Daoy (cell line): ENCODE data around the gene ZBTB46. TPM values are rescaled to one million over a fixed set of nuclear protein-coding genes. Genes with fewer than 3 reads are reported as not detected.
"Not testable (repeated sequence)": the region's sequence is repeated elsewhere in the genome, so short reads cannot be mapped to it uniquely, and the experiment has no call there.

Source experiments
- DNase-seq: peaks from one replicate; pipeline ENCODE4 v3.0.0-alpha.2; 2015; ENCODE audit warnings: low read depth
- total RNA-seq: library from RNA; depleted of rRNA; stranded (reverse); fragments of >200 nt; shearing (Covaris generic); gene quantifications from 2 replicates; pipeline ENCODE4 v1.2.3, GENCODE V29; 2014

Gene ZBTB46
- total RNA-seq, 1 experiment from 2014 or later = 3.5 TPM

- DNase-seq = no peak
These were observed 27.5 kb upstream of the ZBTB46 start for GRCh38 chr20:63858393-63859165.

- no peak for DNase-seq
These were observed 26.8 kb upstream of the ZBTB46 start for GRCh38 chr20:63857764-63858392.

- DNase-seq = no peak
These were observed 25.0 kb upstream of the ZBTB46 start for GRCh38 chr20:63856098-63856511.

- no peak for DNase-seq
These were observed 24.5 kb upstream of the ZBTB46 start for GRCh38 chr20:63855363-63856097.

DNA sequence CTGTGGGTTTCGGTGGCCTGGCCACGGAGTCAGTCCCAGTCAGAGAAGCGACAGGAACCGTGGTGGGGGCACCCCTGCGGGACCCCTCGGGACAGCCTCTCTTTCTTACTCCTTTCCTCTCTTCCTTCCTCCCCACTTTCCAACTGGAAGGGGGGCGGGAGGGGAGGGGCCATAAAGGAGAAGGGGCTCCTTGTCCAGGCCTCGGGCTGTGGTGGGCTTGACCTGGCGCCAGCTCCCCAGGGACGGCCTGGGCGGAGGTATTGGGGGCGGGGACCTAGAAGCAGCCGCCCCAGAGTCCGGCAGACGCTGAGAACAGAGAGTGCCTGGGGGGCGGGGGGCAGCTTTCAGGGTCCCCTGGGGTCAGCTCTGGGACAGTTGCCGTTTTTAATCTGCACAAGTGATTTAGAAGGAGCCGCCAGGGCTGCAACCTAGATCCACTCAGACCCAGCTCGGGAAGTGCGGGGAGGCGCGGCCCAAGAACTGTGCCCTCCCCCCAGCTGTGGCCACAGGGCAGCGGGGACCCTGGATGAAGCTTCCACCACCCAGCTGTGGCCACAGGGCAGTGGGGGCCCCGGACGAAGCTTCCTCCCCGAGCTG lies 23.8 kb upstream of the ZBTB46 start:
- DNase-seq = no peak

DNA sequence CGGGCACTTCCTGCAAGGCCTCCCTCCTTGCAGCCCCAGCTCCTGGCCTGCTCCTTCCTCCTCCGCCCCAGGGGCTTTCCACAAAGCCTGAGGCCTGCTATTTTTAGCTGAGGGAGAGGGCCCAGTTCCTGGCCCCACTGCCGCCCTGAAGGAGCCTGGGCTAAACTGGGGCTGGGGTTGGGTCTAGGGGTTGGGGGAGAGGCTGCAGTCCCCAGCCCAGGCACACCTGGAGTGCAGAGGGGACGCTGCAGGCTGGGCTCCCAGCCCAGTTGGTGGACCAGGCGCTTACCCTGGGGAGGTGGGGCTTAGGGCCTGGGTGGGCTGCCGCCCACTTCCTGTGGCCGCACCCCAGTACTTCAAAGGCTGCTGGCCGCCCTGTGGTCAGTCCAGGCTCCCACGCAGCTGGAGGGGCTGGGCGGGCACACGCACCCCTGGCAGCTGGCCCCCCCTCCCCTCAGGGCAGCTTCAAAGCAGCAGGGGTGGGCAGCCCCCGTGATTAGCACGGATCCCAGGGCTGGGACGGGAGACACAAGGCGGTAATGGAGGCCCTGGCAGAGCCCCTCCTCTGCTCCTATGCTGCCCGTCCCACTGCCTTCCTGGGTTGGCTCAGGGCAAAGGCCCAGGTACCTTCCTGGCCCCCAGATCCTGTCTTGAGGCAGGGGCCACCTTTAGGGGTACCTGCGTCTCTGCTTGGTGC lies 23.2 kb upstream of the ZBTB46 start:
- DNase-seq = peak; percentile 44

DNA sequence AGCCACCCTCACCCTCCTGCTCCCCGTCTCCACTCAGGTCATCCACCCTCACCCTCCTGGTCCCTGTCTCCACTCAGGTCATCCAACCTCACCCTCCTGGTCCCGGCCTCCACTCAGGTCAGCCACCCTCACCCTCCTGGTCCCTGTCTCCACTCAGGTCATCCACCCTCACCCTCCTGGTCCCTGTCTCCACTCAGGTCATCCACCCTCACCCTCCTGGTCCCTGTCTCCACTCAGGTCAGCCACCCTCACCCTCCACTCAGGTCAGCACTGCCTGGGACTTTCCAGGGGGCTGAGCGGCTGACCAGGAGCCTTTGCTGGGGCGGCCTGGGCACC lies 22.6 kb upstream of the ZBTB46 start:
- DNase-seq = not testable (repeated sequence)

DNA sequence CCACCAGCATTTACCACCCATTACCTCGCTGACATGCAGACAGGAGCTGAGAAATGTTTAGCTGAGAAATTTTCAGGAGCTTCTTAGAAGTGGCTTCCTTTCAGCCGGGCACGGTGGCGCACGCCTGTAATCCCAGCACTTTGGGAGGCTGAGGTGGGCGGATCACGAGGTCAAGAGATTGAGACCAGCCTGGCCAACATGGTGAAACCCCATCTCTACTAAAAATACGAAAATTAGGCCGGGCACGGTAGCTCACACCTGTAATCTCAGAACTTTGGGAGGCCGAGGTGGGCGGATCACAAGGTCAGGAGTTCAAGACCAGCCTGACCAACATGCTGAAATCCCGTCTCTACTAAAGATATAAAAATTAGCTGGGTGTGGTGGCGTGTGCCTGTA lies 20.5 kb upstream of the ZBTB46 start:
- not testable (repeated sequence) for DNase-seq

DNA sequence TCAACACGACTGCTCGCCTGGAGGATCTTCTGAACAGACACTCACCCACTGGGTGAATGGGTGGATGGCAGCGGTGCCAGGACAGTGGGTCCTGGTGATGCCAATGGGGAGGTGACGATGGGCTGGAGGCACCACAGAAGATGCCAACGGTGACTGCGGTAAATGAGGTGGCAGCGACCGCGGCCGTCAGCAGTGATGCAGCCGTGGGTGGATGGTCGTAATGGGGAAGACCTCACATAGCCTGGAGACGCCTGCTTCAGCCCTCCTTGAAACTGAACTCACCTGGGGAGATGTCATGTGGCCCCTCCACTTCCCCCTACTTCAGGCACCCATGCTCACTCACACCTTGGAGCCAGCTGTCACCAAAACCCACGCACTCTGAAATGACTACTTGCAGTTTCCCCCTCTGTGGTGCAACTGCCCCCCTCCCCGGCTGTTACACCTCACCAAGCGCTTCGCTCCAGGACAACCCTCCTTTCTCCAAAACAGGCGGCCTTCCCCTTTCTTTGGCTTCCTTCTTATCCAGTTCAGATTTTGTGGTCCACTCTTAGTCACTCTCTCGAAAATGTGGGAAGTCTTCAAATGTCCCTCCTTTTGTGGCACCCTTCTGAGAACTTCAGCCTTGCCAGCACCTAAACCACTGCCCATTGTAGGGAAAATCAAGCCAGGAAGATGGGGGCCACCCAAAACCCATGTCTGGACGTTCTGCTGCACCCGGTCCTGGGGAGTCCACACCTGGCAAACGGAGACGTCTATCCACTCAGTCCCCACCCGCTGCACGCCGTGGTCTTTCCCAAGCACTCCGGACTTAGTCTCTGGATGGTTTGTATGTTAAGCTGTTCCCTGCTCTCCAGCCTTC lies 19.9 kb upstream of the ZBTB46 start:
- no peak for DNase-seq

DNA sequence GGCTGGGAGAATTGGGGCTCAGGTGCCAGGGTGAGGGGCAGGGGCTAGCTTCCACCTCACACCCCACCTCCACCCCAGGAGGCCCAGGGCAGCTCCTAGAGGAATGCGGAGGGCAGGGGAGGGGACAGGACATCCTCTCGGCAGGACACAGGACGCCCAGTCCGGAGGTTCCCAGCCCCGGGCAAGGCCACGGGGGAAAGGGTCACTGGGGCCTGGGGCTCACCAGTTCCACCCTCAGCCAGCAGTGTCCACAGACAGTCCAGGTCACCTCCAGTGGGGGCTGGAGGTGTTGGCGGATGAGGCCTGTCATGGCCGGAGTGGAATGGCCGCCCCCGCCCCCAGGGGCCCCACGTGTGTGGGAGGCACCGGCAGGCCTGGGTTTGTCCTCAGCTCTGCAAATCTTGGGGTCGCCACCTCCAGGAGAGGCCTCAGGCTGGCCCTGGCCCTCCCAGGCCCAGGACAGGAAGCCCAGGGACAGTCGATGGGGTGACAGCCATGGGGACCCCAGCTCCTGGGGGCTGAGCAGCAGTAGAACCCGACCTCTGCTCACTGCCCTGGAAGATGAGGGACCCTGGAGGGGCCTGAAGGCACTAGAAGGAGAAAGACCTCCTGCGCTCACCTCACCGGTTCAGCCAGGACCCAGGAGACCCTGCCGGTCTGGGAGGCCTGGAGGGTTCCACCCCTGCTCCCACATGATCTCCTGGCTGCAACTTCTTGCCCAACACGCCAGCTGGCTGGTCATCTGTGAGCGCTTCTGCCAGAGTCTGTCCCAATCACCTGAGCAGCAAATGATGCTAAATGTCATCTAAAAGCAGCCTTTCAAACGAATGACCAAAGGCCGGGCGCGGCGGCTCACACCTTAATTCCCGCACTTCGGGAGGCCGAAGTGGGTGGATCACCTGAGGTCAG lies 17.2 kb upstream of the ZBTB46 start:
- no peak for DNase-seq

- DNase-seq = peak; percentile 51
These were observed 16.4 kb upstream of the ZBTB46 start for GRCh38 chr20:63847237-63848002.

DNA sequence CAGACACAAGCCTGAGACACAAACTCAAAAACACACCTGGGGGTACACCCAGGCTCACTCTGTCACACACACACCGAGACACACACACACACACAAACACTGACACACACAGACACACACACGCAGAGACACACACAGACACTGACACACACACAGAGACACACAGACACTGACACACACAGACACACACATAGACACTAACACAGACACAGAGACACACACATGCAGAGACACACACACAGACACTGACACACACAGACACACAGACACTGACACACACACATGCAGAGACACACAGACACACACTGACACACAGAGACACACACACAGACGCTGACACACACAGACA lies 15.8 kb upstream of the ZBTB46 start:
- DNase-seq = no peak

GRCh38 chr20:63846128-63846771 lies 15.2 kb upstream of the ZBTB46 start:
- no peak for DNase-seq

GRCh38 chr20:63844511-63844991 lies 13.5 kb upstream of the ZBTB46 start:
- DNase-seq = no peak

- DNase-seq = no peak
These were observed 12.7 kb upstream of the ZBTB46 start for GRCh38 chr20:63843778-63844177.

DNA sequence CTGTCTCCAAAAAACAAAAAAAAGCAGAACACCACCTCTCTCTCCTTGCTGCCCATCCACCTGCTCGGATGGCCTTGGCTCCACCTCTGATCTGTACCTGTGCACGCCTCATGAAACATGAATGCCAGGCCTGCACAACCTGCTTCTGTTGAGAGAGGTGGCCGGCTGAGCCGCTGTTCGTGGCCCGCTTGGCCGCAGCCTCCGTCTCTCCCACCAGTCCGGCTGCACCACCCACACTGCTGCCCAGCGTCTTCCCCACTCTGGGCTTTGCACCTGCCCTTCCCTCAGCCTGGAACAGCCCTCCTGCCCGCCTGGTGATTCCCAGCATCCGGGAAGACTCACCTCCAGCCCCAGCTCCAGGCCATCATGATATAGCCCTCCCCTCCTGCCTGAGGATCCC lies 12.2 kb upstream of the ZBTB46 start:
- no peak for DNase-seq

DNA sequence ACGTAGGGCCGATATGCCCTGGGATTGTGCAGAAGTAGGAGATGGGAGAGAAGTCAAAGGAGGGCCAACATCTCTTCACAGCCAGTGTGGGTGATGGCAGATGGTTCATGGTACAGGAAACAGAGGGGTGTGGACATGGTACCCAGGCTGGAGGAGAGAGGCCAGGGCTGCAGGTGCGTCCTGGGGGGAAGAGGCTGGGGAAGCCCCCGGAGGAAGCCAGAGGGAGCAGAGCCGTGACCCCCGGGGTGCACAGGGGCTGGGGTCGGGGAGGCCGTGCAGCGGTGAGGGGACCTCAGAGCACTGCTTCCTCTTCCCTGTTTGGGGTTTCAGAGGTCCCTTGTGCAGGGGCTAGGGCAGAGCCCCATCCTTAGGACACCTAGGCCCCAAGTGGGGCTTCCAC lies 11.2 kb upstream of the ZBTB46 start:
- DNase-seq = no peak

GRCh38 chr20:63840405-63840828 lies 9.4 kb upstream of the ZBTB46 start:
- DNase-seq = no peak
